ENCODE data around the gene FABP3. TPM values are rescaled to one million over a fixed set of nuclear protein-coding genes. Genes with fewer than 3 reads are reported as not detected.
A peak's percentile ranks its signal among the peaks of the same experiment; 100 is the strongest.

The FABP3 gene
- total RNA-seq, 1 donor from 2014 or later = 16.7 TPM

GRCh38 chr1:31412732-31413404 is 40.0 kb upstream of the FABP3 start, which contains the start of gene SERINC2:
SERINC2 (plus strand) TSS chr1:31413213; CDS start chr1:31413266, 53 bp downstream.
- intact Hi-C loops (cut with DNase I) = no loop called here
- H3K4me3 ChIP-seq = peak within 1 kb of the TSS; percentile 64 to 74
- H3K9me3 ChIP-seq = no peaks in the 10 kb centered on the region
- no peaks in the 10 kb centered on the region for H3K27me3 ChIP-seq
- TF ChIP-seq, protein P1, sequence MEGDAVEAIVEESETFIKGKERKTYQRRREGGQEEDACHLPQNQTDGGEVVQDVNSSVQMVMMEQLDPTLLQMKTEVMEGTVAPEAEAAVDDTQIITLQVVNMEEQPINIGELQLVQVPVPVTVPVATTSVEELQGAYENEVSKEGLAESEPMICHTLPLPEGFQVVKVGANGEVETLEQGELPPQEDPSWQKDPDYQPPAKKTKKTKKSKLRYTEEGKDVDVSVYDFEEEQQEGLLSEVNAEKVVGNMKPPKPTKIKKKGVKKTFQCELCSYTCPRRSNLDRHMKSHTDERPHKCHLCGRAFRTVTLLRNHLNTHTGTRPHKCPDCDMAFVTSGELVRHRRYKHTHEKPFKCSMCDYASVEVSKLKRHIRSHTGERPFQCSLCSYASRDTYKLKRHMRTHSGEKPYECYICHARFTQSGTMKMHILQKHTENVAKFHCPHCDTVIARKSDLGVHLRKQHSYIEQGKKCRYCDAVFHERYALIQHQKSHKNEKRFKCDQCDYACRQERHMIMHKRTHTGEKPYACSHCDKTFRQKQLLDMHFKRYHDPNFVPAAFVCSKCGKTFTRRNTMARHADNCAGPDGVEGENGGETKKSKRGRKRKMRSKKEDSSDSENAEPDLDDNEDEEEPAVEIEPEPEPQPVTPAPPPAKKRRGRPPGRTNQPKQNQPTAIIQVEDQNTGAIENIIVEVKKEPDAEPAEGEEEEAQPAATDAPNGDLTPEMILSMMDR (IDR thresholded peaks at IDR 0.05) = no peak
- TF ChIP-seq POLR2AphosphoS5 (IDR thresholded peaks at IDR 0.05; ENCODE audit: insufficient read depth in 1 of 2, low read depth in 1 of 2) (no peak), POLR2A (IDR thresholded peaks at IDR 0.05) (no peak)
- DNase-seq (ENCODE audit: extremely low spot score in 2 of 2) = no peak
- H3K4me1 ChIP-seq = no peaks in the 10 kb centered on the region
- no peaks in the 10 kb centered on the region for H3K36me3 ChIP-seq
- H3K27ac ChIP-seq = peak within 1 kb of the TSS; percentile 66

DNA sequence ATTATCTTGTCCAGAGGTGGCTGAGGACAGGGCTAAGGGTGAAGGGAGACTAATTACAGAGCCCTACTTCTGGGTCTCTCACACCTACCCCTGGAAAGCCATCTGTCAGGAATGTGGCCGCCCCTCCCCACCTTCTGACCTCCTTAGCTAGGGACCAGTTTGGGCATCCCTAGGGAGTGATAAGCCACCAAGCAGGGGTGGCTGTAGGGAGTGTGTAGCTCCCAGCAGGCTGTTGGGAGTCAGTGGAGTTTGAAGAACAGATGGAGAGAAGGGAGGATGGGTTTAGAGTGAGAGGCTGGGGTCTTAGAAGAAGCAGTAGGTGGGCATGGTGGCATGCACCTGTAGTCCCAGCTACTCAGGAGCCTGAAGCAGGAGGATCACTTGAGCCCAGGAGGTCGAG is 39.3 kb upstream of the FABP3 start:
- no peak overlapping the region for H3K27ac ChIP-seq
- no peaks in the 10 kb centered on the region for H3K4me1 ChIP-seq
- intact Hi-C loops (cut with DNase I) = no loop called here
- no peaks in the 10 kb centered on the region for H3K36me3 ChIP-seq
- TF ChIP-seq POLR2AphosphoS5 (IDR thresholded peaks at IDR 0.05; ENCODE audit: insufficient read depth in 1 of 2, low read depth in 1 of 2) (no peak), POLR2A (IDR thresholded peaks at IDR 0.05) (no peak)
- no peaks in the 10 kb centered on the region for H3K9me3 ChIP-seq
- H3K27me3 ChIP-seq = no peaks in the 10 kb centered on the region
- H3K4me3 ChIP-seq = no peak overlapping the region
- no peak for DNase-seq (ENCODE audit: extremely low spot score in 2 of 2)

DNA sequence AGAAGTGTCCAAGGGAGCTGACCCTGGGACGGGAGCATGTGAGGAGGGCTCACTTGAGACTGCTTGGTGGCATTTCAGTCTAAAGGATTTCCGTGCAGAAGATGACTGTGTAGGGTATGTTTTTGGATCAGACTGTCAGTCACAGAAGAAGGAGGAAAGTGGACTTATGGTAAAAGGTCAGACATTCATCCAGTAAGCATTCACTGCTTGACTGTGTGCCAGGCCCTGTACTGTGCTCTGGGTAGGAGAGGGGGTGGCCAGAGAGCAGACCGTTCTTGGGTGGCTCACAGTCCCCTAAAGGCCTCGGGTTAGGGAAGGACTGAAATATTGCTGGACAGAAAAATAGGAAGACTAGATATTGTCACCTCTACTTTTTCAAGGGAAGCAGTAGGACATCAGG is 38.0 kb upstream of the FABP3 start:
- Histone ChIP-seq H3K27me3 (no peaks in the 10 kb centered on the region), H3K36me3 (no peaks in the 10 kb centered on the region), H3K4me1 (no peaks in the 10 kb centered on the region), H3K4me3 (no peak overlapping the region), H3K27ac (no peak overlapping the region), H3K9me3 (no peaks in the 10 kb centered on the region)
- no peak for DNase-seq (ENCODE audit: extremely low spot score in 2 of 2)
- TF ChIP-seq POLR2A (IDR thresholded peaks at IDR 0.05) (no peak), POLR2AphosphoS5 (IDR thresholded peaks at IDR 0.05; ENCODE audit: insufficient read depth in 1 of 2, low read depth in 1 of 2) (no peak)
- TF ChIP-seq, protein P1 (IDR thresholded peaks at IDR 0.05) = no peak
- intact Hi-C loops (cut with DNase I) = no loop called here

DNA sequence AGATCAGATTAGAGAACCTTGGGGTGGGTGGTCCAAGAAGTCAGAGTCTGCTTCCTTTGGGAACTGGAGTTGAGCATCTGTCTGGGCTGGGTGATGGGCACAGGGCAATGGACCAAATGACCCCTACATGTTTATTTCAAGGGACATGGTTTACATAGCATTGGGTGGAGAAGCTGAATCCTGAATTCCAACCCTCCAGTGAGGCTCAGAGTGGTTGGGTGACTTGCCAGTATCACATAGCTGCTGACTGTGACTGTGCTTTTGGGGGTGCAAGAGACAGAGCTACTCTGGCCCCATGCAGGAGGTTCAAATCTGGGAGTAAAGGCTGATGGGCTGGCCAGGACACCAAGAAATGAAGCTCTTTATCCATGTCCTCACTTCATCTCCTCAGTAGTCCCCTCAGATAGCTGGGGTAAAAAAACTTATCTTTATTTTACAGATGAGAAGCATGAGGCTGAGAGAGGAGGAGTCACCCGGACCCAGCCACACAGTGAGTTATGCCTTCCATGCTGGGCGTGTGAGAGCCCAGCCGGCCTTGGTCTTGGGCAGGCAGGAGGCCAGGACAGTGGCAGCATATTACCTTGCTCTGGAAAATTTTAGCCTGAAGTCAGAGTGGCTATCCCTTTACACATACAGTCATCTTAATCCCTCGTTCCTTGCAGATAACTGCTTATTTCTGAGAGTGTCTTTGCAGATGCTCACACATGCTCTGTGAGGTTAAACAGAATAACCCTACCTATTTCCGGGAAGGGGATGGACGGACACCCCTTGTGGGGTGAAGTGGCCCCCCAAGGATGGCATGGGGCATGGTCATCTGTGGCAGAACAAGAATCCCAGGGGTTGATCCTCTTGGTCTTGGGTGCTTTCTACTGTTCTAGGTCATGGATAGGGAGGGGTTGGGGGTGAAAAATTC is 37.3 kb upstream of the FABP3 start:
- intact Hi-C loops (cut with DNase I) = no loop called here
- Histone ChIP-seq H3K9me3 (no peaks in the 10 kb centered on the region), H3K27me3 (no peaks in the 10 kb centered on the region), H3K36me3 (no peaks in the 10 kb centered on the region), H3K27ac (no peak overlapping the region), H3K4me3 (no peak overlapping the region), H3K4me1 (no peaks in the 10 kb centered on the region)
- no peak for TF ChIP-seq POLR2A (IDR thresholded peaks at IDR 0.05)
- TF ChIP-seq POLR2AphosphoS5 (IDR thresholded peaks at IDR 0.05; ENCODE audit: insufficient read depth in 1 of 2, low read depth in 1 of 2) = no peak
- TF ChIP-seq, protein P1 (IDR thresholded peaks at IDR 0.05) = no peak
- no peak for DNase-seq (ENCODE audit: extremely low spot score in 2 of 2)

DNA sequence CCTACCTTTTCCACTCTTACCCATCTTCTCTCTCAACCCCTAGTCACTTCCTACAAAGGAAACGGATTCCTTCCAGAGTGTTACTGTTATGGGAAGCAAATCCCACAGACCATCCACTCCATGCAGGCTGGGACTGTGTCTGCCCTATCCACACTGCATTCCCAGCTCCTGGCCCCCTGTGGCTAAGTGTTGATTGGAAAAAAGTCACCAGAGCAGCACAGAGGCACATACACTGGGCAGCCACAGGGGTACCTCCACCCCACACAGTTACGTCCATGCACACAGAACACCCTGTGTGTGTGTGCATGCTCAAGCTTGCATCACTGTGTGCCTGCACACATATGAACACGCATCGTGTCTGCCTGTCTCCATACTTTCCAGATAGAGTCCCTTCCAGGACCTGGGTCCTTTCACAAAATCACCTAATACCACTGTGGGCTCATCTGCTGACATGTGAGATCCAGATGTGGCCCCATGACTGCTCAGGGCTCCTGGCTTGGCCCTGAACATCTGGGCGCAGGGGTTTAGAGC is 36.0 kb upstream of the FABP3 start:
- intact Hi-C loops (cut with DNase I) = no loop called here
- Histone ChIP-seq H3K4me1 (no peaks in the 10 kb centered on the region), H3K27me3 (no peaks in the 10 kb centered on the region), H3K9me3 (no peaks in the 10 kb centered on the region), H3K36me3 (no peaks in the 10 kb centered on the region), H3K4me3 (no peak overlapping the region), H3K27ac (no peak overlapping the region)
- no peak for DNase-seq (ENCODE audit: extremely low spot score in 2 of 2)
- TF ChIP-seq POLR2AphosphoS5 (IDR thresholded peaks at IDR 0.05; ENCODE audit: insufficient read depth in 1 of 2, low read depth in 1 of 2) = no peak
- TF ChIP-seq, protein P1 (IDR thresholded peaks at IDR 0.05) = no peak
- TF ChIP-seq POLR2A (IDR thresholded peaks at IDR 0.05) = no peak
